Measurements from ENCODE around the gene ADORA2B.

The ADORA2B gene

GRCh38 chr17:15909481-15909991, 35.4 kb upstream of the ADORA2B start:
- TF ChIP-seq RAD21 (IDR thresholded peaks at IDR 0.05; ENCODE audit: low read depth) (no peak), ZBTB7A (IDR thresholded peaks at IDR 0.05; ENCODE audit: low read depth) (no peak), NFIC (IDR thresholded peaks at IDR 0.05) (no peak)

- TF ChIP-seq REST (IDR thresholded peaks at IDR 0.05; ENCODE audit: low read depth) (no peak), CEBPB (IDR thresholded peaks at IDR 0.05) (no peak), FOXM1 (IDR thresholded peaks at IDR 0.05; ENCODE audit: borderline replicate concordance, low read depth) (no peak), RAD21 (IDR thresholded peaks at IDR 0.05; ENCODE audit: low read depth) (no peak), TEAD4 (IDR thresholded peaks at IDR 0.05) (no peak), USF1 (IDR thresholded peaks at IDR 0.05) (no peak), MAX (IDR thresholded peaks at IDR 0.05) (no peak), EGR1 (IDR thresholded peaks at IDR 0.05) (no peak)
These were observed 34.1 kb upstream of the ADORA2B start for GRCh38 chr17:15910791-15911190.

- TF ChIP-seq ZBTB7A (IDR thresholded peaks at IDR 0.05; ENCODE audit: low read depth) (no peak), TAF1 (IDR thresholded peaks at IDR 0.05; ENCODE audit: low read depth) (no peak), TEAD4 (IDR thresholded peaks at IDR 0.05) (no peak), TCF12 (IDR thresholded peaks at IDR 0.05; ENCODE audit: low read depth) (no peak), EGR1 (IDR thresholded peaks at IDR 0.05) (no peak), USF1 (IDR thresholded peaks at IDR 0.05) (no peak), RAD21 (IDR thresholded peaks at IDR 0.05; ENCODE audit: low read depth) (no peak), FOXM1 (IDR thresholded peaks at IDR 0.05; ENCODE audit: borderline replicate concordance, low read depth) (no peak), EP300 (IDR thresholded peaks at IDR 0.05; ENCODE audit: borderline replicate concordance) (no peak), CREB1 (IDR thresholded peaks at IDR 0.05; ENCODE audit: low read depth) (no peak), REST (IDR thresholded peaks at IDR 0.05; ENCODE audit: low read depth) (no peak), CEBPB (IDR thresholded peaks at IDR 0.05) (no peak)
These were observed 32.4 kb upstream of the ADORA2B start for GRCh38 chr17:15912416-15912955.

GRCh38 chr17:15913826-15914225, 31.1 kb upstream of the ADORA2B start:
- no peak for TF ChIP-seq ZBTB7A (IDR thresholded peaks at IDR 0.05; ENCODE audit: low read depth)
- no peak for TF ChIP-seq TEAD4 (IDR thresholded peaks at IDR 0.05)
- no peak for TF ChIP-seq TCF12 (IDR thresholded peaks at IDR 0.05; ENCODE audit: low read depth)
- TF ChIP-seq NFIC (IDR thresholded peaks at IDR 0.05): no peak
- no peak for TF ChIP-seq EGR1 (IDR thresholded peaks at IDR 0.05)
- no peak for TF ChIP-seq CEBPB (IDR thresholded peaks at IDR 0.05)
- no peak for TF ChIP-seq EP300 (IDR thresholded peaks at IDR 0.05; ENCODE audit: borderline replicate concordance)
- no peak for TF ChIP-seq RAD21 (IDR thresholded peaks at IDR 0.05; ENCODE audit: low read depth)

- TF ChIP-seq FOXM1 (IDR thresholded peaks at IDR 0.05; ENCODE audit: borderline replicate concordance, low read depth): no peak
- TF ChIP-seq ZBTB7A (IDR thresholded peaks at IDR 0.05; ENCODE audit: low read depth): no peak
- TF ChIP-seq REST (IDR thresholded peaks at IDR 0.05; ENCODE audit: low read depth): no peak
- no peak for TF ChIP-seq NFIC (IDR thresholded peaks at IDR 0.05)
These were observed 30.3 kb upstream of the ADORA2B start for GRCh38 chr17:15914400-15915170.

All from Ishikawa (cell line).